HG03066 (cell line): ENCODE measurements around the gene DYSF.

Experiments
- ATAC-seq: cut with Tn5 transposase; IDR thresholded peaks from one replicate; pipeline ENCODE4 v1.9.1; 2021; ENCODE audit warnings: low read depth; ENCODE audit not compliant: unreplicated experiment

Gene DYSF

GRCh38 chr2:71547616-71548285, 94.4 kb downstream of the DYSF start:
- no peak for ATAC-seq

- no peak for ATAC-seq
Observed at GRCh38 chr2:71548646-71549425, 95.5 kb downstream of the DYSF start.

GRCh38 chr2:71550801-71551630, 97.7 kb downstream of the DYSF start:
- ATAC-seq: no peak

GRCh38 chr2:71551631-71551915, 98.2 kb downstream of the DYSF start:
- ATAC-seq: no peak

- no peak for ATAC-seq
Observed at GRCh38 chr2:71552356-71552755, 99.0 kb downstream of the DYSF start.

GRCh38 chr2:71552861-71553301, 99.5 kb downstream of the DYSF start:
- ATAC-seq: no peak

- ATAC-seq: no peak
Observed at GRCh38 chr2:71554028-71554705, 100.8 kb downstream of the DYSF start.

- no peak for ATAC-seq
Observed at GRCh38 chr2:71554706-71555056, 101.3 kb downstream of the DYSF start.

- ATAC-seq: no peak
Observed at GRCh38 chr2:71555798-71556454, 102.6 kb downstream of the DYSF start.

GRCh38 chr2:71556692-71557250, 103.4 kb downstream of the DYSF start:
- no peak for ATAC-seq

GRCh38 chr2:71557321-71557720, 104.0 kb downstream of the DYSF start:
- no peak for ATAC-seq

GRCh38 chr2:71558300-71559051, 105.1 kb downstream of the DYSF start:
- ATAC-seq: no peak

GRCh38 chr2:71559080-71559827, 105.9 kb downstream of the DYSF start:
- ATAC-seq: no peak

- no peak for ATAC-seq
Observed at GRCh38 chr2:71559828-71560637, 106.7 kb downstream of the DYSF start.

- no peak for ATAC-seq
Observed at GRCh38 chr2:71560638-71561011, 107.3 kb downstream of the DYSF start.

GRCh38 chr2:71561441-71562267, 108.3 kb downstream of the DYSF start:
- no peak for ATAC-seq

- ATAC-seq: no peak
Observed at GRCh38 chr2:71562518-71562917, 109.2 kb downstream of the DYSF start.
